ENCODE results near the gene TMEM270.

DNA sequence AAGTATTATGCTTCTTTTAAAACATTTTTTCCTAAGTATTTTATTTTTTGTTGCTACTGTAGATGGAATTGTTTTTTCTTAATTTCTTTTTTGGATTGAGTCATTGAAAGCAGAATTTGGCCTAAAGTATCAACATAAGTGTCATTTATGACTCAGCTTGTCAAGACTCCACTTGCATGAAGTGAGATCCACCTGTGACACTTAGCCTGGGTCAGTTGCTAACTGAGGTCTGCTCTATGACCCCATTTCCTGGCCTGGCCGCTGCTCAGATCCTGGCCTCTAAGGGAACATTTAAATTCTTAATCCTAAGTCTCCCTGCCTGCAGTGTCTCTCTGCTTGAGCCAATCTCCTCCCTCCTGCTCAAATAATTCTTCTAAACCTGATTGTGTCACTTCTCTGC, 35.5 kb downstream of the TMEM270 start:
- TF ChIP-seq, protein P1, sequence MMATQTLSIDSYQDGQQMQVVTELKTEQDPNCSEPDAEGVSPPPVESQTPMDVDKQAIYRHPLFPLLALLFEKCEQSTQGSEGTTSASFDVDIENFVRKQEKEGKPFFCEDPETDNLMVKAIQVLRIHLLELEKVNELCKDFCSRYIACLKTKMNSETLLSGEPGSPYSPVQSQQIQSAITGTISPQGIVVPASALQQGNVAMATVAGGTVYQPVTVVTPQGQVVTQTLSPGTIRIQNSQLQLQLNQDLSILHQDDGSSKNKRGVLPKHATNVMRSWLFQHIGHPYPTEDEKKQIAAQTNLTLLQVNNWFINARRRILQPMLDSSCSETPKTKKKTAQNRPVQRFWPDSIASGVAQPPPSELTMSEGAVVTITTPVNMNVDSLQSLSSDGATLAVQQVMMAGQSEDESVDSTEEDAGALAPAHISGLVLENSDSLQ (IDR thresholded peaks at IDR 0.05): no peak
- TF ChIP-seq SUZ12 (IDR thresholded peaks at IDR 0.05) (no peak), BHLHE40 (IDR thresholded peaks at IDR 0.05; ENCODE audit: borderline replicate concordance) (no peak), TARDBP (IDR thresholded peaks at IDR 0.05) (no peak), ZNF384 (IDR thresholded peaks at IDR 0.05) (no peak), HDGF (IDR thresholded peaks at IDR 0.05; ENCODE audit: borderline replicate concordance) (no peak), SP1 (IDR thresholded peaks at IDR 0.05) (no peak), L3MBTL2 (conservative IDR thresholded peaks at IDR 0.05) (no peak), ELF4 (IDR thresholded peaks at IDR 0.05) (no peak), NFRKB (IDR thresholded peaks at IDR 0.05) (no peak), ARNT (IDR thresholded peaks at IDR 0.05) (no peak)

Data from HEK293T (cell line).